AG04450 (cell line): Measurements from ENCODE around the gene BFSP1. TPM values are rescaled to one million over a fixed set of nuclear protein-coding genes. Genes with fewer than 3 reads are reported as not detected.

Experiments
- CTCF ChIA-PET: fragments of 300-600, 350-600 bp; formaldehyde crosslinking; extraction: SDS; loops from one replicate; lab custom pipeline; 2022; ENCODE audit warnings: antibody characterized with exemption, inconsistent platforms; lab: Charles Lee
- POLR2A ChIA-PET: fragments of 350-600 bp; formaldehyde crosslinking; extraction: SDS; loops from one replicate; lab custom pipeline; 2021; ENCODE audit warnings: antibody characterized with exemption, inconsistent platforms; lab: Yijun Ruan, JAX
- DNase-seq: peaks from one replicate; pipeline ENCODE4 v3.0.0-alpha.2; 2011; ENCODE audit warnings: low read depth, low spot score
- H3K27ac ChIP-seq: one replicate; pipeline ENCODE4 v1.5.1; 2012; ENCODE audit warnings: low read depth, low read length, control low read depth
- H3K27me3 ChIP-seq: one replicate; pipeline ENCODE4 v1.6.0; 2012; ENCODE audit warnings: low read length; ENCODE audit not compliant: control insufficient read depth, insufficient read depth
- H3K4me3 ChIP-seq: 2 replicates; pipeline ENCODE4 v1.5.1; 2011; ENCODE audit warnings: mild to moderate bottlenecking, low read depth, low read length, control low read depth
- H3K9me3 ChIP-seq: 2 replicates; pipeline ENCODE4 v1.5.1; 2012; ENCODE audit warnings: low read length; ENCODE audit not compliant: control insufficient read depth, insufficient read depth
- polyA plus RNA-seq: library from polyadenylated mRNA; depleted of rRNA; stranded (reverse); fragments of >200 nt; gene quantifications from 2 replicates; pipeline ENCODE4 v1.2.3, GENCODE V29; 2011
- TF ChIP-seq, protein P1 (sequence below): IDR thresholded peaks from 2 replicates; pipeline ENCODE4 v1.5.1; 2011; ENCODE audit warnings: low read depth, low read length, control low read depth, inconsistent platforms

Gene BFSP1
- polyA plus RNA-seq, 1 experiment = 2.9 TPM

GRCh38 chr20:17468073-17468840 lies 62.9 kb downstream of the BFSP1 start:
- ChIA-PET POLR2A (interaction anchor here (0.5 kb wide), 1 partner anchor 16 kb away, joined by 3 read pairs; no protein-coding TSS in a partner anchor), CTCF (interaction anchor here (0.5 kb wide), 1 partner anchor 1048 kb away, joined by 4 read pairs; no protein-coding TSS in a partner anchor)
- Histone ChIP-seq H3K27ac (no peak overlapping the region), H3K4me3 (no peak overlapping the region), H3K27me3 (peaks cover 8% of the 10 kb centered on the region), H3K9me3 (peaks cover 2% of the 10 kb centered on the region; the same call in 1 of the 2 replicates)
- DNase-seq = no peak
- TF ChIP-seq, protein P1, sequence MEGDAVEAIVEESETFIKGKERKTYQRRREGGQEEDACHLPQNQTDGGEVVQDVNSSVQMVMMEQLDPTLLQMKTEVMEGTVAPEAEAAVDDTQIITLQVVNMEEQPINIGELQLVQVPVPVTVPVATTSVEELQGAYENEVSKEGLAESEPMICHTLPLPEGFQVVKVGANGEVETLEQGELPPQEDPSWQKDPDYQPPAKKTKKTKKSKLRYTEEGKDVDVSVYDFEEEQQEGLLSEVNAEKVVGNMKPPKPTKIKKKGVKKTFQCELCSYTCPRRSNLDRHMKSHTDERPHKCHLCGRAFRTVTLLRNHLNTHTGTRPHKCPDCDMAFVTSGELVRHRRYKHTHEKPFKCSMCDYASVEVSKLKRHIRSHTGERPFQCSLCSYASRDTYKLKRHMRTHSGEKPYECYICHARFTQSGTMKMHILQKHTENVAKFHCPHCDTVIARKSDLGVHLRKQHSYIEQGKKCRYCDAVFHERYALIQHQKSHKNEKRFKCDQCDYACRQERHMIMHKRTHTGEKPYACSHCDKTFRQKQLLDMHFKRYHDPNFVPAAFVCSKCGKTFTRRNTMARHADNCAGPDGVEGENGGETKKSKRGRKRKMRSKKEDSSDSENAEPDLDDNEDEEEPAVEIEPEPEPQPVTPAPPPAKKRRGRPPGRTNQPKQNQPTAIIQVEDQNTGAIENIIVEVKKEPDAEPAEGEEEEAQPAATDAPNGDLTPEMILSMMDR = no peak

DNA sequence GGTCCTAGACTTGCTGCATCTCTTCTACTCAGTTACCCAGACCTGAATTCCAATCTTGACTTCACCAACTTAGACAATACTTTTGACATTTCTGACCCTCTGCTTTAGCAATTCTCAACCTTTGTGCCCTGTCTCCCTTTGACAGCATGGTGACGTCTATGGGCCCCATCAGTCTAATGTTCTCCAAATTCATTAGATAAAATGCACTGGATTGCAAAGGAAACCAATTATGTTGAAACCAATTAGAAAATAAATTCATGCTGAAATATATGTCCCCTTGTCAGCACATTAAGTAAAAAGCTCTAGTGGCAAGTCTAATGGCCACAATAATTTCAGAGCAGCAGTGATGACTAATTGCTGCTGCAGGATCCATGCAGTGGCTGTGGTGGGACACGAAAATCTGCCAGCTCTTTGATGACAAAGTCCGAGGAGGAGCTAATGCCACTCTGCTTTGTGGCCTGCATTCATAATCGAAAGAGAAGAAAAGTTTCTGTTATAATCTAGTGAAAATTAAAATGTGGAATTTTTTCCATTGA lies 64.0 kb downstream of the BFSP1 start:
- no peak for DNase-seq
- TF ChIP-seq, protein P1 = no peak
- Histone ChIP-seq H3K9me3 (peaks cover 2% of the 10 kb centered on the region; the same call in 1 of the 2 replicates), H3K4me3 (no peak overlapping the region), H3K27me3 (peaks cover 9% of the 10 kb centered on the region), H3K27ac (no peak overlapping the region)
- POLR2A ChIA-PET = no interaction called here
- CTCF ChIA-PET = no interaction called here

- H3K4me3 ChIP-seq = no peak overlapping the region
- H3K27ac ChIP-seq = no peak overlapping the region
- POLR2A ChIA-PET = no interaction called here
- TF ChIP-seq, protein P1 = no peak
- H3K27me3 ChIP-seq = peaks cover 11% of the 10 kb centered on the region
- no peak for DNase-seq
- H3K9me3 ChIP-seq = peaks cover 2% of the 10 kb centered on the region; the same call in 1 of the 2 replicates
- CTCF ChIA-PET = interaction anchor here (0.6 kb wide), 1 partner anchor 650 kb away, joined by 3 read pairs; no protein-coding TSS in a partner anchor
Measured at GRCh38 chr20:17466641-17467040, 64.5 kb downstream of the BFSP1 start.

- no peak overlapping the region for H3K27ac ChIP-seq
- H3K9me3 ChIP-seq = peaks cover 2% of the 10 kb centered on the region; the same call in 1 of the 2 replicates
- TF ChIP-seq, protein P1 = no peak
- H3K4me3 ChIP-seq = no peak overlapping the region
- ChIA-PET POLR2A (no interaction called here), CTCF (no interaction called here)
- H3K27me3 ChIP-seq = peaks cover 7% of the 10 kb centered on the region
- no peak for DNase-seq
Measured at GRCh38 chr20:17465236-17465635, 65.9 kb downstream of the BFSP1 start.

- ChIA-PET POLR2A (no interaction called here), CTCF (no interaction called here)
Measured at GRCh38 chr20:17463711-17464110, 67.5 kb downstream of the BFSP1 start.

More at GRCh38 chr20:17463711-17464110, 67.5 kb downstream of the BFSP1 start:
- H3K27ac ChIP-seq = no peak overlapping the region
- H3K4me3 ChIP-seq = no peak overlapping the region
- no peak for DNase-seq
- peaks cover 2% of the 10 kb centered on the region; the same call in 1 of the 2 replicates for H3K9me3 ChIP-seq
- peaks cover 7% of the 10 kb centered on the region for H3K27me3 ChIP-seq
- TF ChIP-seq, protein P1 = no peak
